CD4-positive, alpha-beta T cell treated with Interleukin-4 for 1 hour (primary cell): ENCODE results near the gene HMGCS2.
"Not testable (repeated sequence)": the region's sequence is repeated elsewhere in the genome, so short reads cannot be mapped to it uniquely, and the experiment has no call there.

ENCODE experiments used
- DNase-seq, 2 donors: peaks; one replicate each; pipeline ENCODE4 v3.0.0-alpha.2; 2020 to 2022

The HMGCS2 gene

GRCh38 chr1:119786473-119787050, 17.9 kb upstream of the HMGCS2 start:
- DNase-seq = not testable (repeated sequence)

GRCh38 chr1:119786046-119786445, 17.3 kb upstream of the HMGCS2 start:
- not testable (repeated sequence) for DNase-seq

DNA sequence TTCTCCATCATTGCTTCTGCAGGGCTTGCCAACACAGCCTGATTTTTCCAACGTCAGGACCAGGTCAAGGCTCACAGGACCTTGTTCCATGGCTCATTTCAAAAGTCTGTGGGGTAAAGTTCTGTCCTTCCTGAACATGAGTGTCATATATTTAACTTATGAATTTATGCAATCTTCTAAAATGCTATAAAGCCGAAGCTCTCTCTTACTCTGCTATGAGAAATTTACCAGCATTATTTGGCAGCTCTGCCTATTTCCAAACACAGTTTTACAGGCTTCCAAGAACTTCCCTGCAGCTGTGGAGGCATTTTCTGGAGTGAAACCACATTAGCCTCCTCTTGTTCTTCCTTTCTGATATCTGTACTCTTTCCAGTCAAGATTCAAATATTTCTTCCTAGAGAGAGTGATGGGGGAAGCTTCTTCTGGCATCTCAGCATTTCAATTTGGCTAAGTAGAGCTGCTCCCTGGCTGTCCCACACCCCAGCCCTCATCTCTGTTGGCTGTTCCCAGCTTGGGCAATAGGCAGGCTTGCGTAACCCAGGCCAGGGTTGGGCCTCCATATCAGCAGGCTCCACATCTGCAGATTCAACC, 15.6 kb upstream of the HMGCS2 start:
- DNase-seq = no peak

GRCh38 chr1:119783354-119784185, 14.9 kb upstream of the HMGCS2 start:
- DNase-seq = no peak

DNA sequence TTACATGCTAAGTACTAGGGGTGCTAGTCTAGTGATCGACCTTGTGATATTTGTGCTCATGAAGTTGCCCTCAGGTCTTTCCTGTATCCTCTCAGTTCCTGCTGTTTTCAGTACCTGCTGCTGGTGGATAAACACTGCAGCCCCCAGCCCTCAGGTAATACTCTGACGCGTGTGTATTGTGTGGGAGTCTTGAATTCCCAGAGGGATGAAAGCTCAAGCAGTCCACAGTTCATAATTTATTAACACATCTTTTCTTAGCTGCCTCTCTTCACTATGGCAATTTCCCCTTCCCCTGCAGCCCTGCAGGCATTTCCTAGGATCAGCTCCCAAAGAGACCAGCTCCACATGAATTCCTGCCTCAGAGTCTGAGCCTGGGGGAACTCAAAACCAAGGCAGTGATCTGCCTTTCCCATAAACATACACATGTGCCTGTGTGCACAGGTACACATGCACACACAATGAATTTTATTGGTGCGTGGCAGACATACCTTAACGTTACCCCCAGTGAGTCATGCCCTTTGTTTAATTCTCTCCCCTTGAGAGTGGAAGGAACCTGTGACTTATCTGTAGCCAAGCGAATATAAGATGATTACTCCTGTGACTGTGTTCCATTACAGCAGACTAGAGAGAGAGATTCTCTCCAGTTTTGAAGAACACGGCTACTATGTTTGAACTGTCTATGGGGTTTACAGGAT, 14.1 kb upstream of the HMGCS2 start:
- DNase-seq = no peak

GRCh38 chr1:119781434-119782210, 12.9 kb upstream of the HMGCS2 start:
- DNase-seq = no peak

DNA sequence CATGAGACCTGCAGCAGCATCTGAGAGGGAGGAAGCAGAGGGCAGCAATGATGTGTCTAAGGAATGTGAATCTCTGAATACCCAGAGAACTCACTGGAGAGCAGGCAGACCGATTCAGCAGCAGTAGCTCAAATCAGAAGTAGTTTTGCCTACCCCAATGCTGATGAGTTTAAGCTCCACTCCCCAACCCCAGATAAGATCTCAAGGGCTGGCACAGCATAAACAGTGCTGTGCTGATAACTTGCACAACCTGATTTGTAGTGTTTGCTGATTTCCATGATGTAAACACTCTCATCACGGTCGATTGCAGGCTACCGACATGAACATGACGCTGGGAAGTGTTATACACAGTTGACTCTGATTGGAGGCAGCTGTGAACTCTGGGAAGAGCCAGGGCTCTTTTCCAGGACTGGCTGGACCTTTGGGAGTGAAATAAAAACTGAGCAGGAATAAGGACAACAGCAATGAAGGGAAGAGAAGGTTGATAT, 11.2 kb upstream of the HMGCS2 start:
- DNase-seq = no peak

- DNase-seq = no peak
Observed at GRCh38 chr1:119778886-119779560, 10.3 kb upstream of the HMGCS2 start.

DNA sequence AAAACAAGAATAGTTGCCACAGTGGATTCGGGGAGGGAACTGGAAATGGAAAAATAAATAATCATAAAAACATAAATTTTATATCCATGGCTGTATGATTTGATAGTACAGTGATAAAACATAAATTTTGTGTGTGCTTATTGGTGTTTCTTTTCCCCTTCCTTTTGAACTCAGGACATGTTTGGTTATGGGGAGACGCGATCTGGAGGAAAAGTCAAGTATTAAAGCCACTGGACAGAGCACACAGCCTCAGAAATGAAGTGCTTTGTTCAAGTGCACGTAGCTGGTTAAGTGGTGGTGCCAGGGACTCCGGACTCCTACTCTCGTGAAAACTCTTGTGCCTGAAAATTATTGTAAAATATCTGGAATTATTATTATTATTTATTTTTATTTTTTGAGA, 9.7 kb upstream of the HMGCS2 start:
- DNase-seq = no peak

DNA sequence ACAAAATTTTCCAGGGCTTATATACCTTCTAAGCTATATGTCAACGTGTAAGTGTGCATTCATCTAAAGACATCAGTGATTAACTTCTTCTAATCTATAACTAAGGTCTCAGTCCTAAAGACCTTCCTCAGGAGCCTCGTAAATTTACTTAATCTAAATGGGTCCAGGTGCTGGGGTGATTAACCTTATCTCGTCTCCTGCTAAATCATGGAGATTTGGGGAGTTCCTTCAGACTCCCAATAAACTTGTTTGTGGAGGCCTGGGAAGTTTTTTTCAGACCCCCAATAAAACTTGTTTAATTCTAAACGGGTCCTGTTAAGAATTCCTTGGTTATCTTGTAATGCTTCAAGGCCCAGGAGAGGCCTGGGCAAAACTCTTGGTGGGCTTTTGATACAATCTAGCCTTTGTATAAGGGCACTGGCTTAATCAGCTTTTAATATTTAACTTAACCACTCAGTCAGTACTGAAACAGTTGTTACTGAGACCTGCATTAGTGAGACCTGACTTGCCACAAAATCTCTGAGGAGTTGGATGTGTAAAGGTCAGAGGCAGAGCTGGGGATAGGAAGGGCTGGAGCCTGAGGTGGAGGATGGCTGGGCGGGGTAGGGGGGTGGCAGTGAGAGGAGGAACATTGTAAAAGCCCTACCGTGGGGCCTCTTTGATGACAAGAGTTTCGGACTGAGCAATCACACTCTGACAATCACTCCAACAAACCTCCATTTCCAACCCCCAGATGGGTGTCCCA, 6.2 kb upstream of the HMGCS2 start:
- DNase-seq = no peak

DNA sequence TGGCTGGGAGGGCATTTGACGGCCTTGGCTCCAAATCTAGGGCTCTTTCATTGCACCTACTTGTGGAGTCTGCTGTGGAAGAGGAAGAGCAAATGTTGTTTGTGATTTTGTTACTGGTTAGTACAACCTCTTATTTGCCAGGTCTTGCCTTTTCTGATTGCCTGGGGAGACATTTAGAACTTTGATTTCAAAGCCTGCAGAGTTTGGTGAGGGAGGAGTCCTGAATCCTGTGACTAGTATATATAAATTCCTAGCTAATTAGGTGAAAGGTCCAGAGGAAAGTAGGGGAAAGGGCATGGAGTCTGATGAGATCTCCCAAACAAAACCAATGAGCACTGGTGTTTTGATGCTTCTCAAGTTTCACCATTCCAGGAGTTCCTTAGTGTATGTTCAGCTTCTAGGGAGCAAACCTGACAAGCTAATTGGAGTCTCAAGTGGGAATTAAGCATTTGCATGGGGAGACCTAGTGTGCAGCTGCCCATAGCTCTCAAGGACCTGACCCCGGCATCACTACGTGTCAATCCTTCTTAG, 5.1 kb upstream of the HMGCS2 start:
- no peak for DNase-seq

DNA sequence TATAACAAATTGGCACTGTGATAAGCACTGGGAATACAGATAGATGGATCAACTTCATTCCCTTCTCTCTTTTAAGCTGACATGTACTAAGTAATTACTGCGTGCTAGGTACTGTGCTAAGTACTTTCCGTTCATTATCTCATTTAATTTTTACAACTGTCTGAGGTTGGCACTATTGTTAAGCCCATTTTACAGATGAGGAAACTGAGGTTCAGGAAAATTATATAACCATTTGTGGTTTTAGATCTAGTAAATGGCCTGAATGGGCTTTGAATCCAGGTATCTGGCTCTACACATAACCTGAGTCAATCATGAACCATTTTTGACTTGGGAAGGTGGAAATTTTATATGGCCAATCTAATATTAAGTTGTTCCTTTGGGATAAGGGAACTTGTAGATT, 3.6 kb upstream of the HMGCS2 start:
- DNase-seq = no peak

DNA sequence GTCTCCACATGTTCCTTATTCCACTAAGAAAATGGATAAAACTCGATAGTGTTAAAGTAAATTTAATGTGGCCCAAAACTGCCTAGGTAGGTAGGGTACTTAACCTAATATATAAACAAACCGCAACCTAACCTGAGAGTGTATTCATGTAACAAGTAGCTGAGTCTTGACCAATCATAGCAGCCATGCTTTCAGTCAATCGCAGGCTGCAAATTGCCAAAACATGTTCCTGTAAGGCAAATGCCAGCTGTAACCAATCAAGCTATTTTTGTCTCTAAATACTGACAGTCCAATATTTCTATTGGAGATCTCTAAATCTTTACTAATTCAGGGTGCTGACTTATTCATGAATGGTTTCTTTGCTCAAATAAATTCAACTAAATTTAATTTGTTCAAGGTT, 3.1 kb upstream of the HMGCS2 start:
- DNase-seq = no peak

DNA sequence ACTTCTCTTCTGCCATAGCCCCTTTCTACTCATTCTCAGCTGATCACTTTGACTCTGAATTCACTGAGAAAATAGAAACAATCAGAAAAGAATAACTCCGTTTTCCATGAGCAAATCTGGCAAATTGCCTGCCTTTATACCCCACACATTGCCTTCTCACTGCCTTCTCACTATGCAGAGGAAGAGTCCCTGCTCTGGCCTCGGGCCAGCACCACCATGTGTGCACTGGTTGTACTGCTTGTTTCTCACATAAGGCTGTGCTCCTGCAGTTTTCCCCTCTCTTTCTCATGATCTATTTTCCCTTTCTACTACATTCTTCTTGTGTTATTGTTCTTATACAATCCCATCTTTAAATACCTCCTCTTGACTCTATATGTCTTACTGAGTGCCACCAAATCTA, 2.3 kb upstream of the HMGCS2 start:
- DNase-seq = no peak

GRCh38 chr1:119767486-119767885, 1.2 kb downstream of the HMGCS2 start:
- DNase-seq = no peak

- DNase-seq = no peak
Observed at GRCh38 chr1:119766374-119766794, 2.3 kb downstream of the HMGCS2 start.

DNA sequence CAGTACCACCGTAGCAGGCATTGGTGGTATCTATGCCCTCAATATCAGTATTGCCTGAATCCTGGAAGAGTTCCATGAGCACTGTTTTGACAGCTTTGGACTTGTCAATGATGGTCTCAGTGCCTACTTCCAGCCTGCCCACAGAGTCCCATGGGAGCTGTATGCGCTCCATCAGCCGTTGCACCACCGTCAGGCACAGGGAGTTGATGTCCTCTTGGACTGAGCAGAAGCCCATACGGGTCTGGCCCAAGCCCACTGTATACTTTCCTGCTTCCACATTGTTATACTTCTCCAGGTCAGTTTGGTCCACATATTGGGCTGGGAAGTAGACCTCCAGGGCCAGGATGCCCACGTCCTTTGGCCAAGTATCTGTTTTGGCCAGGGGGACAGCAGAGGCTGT, 4.5 kb downstream of the HMGCS2 start:
- no peak for DNase-seq

- DNase-seq = no peak
Observed at GRCh38 chr1:119762953-119763352, 5.8 kb downstream of the HMGCS2 start.

GRCh38 chr1:119762409-119762808, 6.3 kb downstream of the HMGCS2 start:
- DNase-seq = no peak

DNA sequence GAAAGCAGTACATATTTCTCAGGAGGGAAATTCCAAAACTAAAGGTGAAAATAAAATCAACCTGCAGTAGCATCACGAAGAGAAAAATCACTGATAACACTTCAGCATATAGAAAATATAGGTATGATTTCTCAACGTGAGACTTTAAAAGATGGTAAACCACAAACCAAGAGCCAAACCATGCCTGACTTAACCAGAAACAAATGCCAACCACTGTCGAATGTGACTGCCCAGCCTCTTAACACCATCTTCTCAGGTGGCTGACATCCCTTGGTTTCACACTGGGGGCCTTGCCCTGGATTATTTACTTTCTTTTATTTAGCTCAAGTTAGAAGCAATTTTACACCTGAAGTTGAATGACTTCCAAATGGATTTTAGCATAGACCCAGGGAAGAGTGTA, 10.1 kb downstream of the HMGCS2 start:
- DNase-seq = no peak

DNA sequence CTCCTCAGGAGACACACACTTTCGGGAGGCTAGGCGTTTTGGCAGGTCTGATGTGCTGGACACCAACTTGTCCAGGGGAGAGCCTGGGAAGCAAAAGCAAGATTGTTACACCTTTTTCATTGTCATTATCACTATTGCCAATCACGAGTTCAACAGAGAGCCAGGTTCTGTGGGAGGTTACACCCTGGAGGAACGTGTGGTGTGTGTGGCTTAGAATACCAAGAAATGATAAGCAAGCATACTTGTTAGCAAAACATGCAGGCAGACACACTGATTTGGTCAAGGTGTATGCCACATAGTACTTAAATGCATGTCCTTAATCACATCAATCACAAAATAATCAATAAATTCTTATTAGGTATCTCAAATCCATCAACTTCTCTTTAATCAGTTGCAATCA, 16.1 kb downstream of the HMGCS2 start:
- no peak for DNase-seq
